GM10248 (cell line): ENCODE data around the gene NUDT16L1.

Source experiments
- CTCF ChIA-PET: fragments of 300-600 bp; sonication (Branson Sonifier 250); formaldehyde crosslinking; extraction: SDS; loops from one replicate; lab custom pipeline; 2021; ENCODE audit warnings: antibody characterized with exemption; lab: Yijun Ruan, JAX
- POLR2A ChIA-PET: fragments of 350-650 bp; sonication (Branson Sonifier 250); formaldehyde crosslinking; extraction: SDS; loops from one replicate; lab custom pipeline; 2020; ENCODE audit warnings: antibody characterized with exemption; lab: Yijun Ruan, JAX
- DNase-seq: peaks from one replicate; pipeline ENCODE4 v3.0.0; 2012; ENCODE audit errors: extremely low spot score
- CTCF ChIP-seq: IDR thresholded peaks from 2 replicates; pipeline ENCODE4 v1.5.1; 2012; ENCODE audit warnings: mild to moderate bottlenecking, low read depth; ENCODE audit errors: extremely low read depth, missing control alignments, control extremely low read depth

The NUDT16L1 gene

GRCh38 chr16:4656221-4656620 is 37.1 kb upstream of the NUDT16L1 start:
- DNase-seq = no peak
- ChIA-PET CTCF (interaction anchor here (1.0 kb wide), 1 partner anchor 32 kb away, joined by 4 read pairs; the partner anchor contains the start of gene MGRN1), POLR2A (no interaction called here)
- TF ChIP-seq CTCF = no peak

- CTCF ChIA-PET = interaction anchor here (1.0 kb wide), 1 partner anchor 33 kb away, joined by 4 read pairs; the partner anchor contains the start of gene MGRN1
- no peak for DNase-seq
- TF ChIP-seq CTCF = no peak
- POLR2A ChIA-PET = no interaction called here
These were observed 36.4 kb upstream of the NUDT16L1 start for GRCh38 chr16:4656695-4657686.

- TF ChIP-seq CTCF = no peak
- POLR2A ChIA-PET = no interaction called here
- CTCF ChIA-PET = interaction anchor here (1.0 to 1.3 kb wide), 3 partner anchors 9 to 194 kb away, joined by 3 to 4 read pairs (median 3); no protein-coding TSS in a partner anchor
- no peak for DNase-seq
These were observed 33.7 kb upstream of the NUDT16L1 start for GRCh38 chr16:4659363-4660353.

GRCh38 chr16:4660454-4661007 is 32.8 kb upstream of the NUDT16L1 start:
- no peak for TF ChIP-seq CTCF
- POLR2A ChIA-PET = no interaction called here
- peak; percentile 85 for DNase-seq
- CTCF ChIA-PET = interaction anchor here (1.0 to 1.4 kb wide), 4 partner anchors 9 to 194 kb away, joined by 3 to 4 read pairs (median 4); no protein-coding TSS in a partner anchor

- CTCF ChIA-PET = interaction anchor here (0.7 to 1.4 kb wide), 3 partner anchors 10 to 295 kb away, joined by 3 to 4 read pairs (median 4); no protein-coding TSS in a partner anchor
- no peak for DNase-seq
- no peak for TF ChIP-seq CTCF
- POLR2A ChIA-PET = no interaction called here
These were observed 31.7 kb upstream of the NUDT16L1 start for GRCh38 chr16:4661661-4662060.
